Ishikawa (cell line): ENCODE results near the gene PDE6A.

ENCODE experiments used
- RAD21 ChIP-seq: IDR thresholded peaks from 2 replicates; pipeline ENCODE4 v1.6.1; 2012; ENCODE audit warnings: low read depth
- TCF12 ChIP-seq: IDR thresholded peaks from 2 replicates; pipeline ENCODE4 v1.6.1; 2012; ENCODE audit warnings: low read depth

- TF ChIP-seq RAD21, result peak; percentile 92
- TF ChIP-seq TCF12, result no peak
These were observed 106.8 kb downstream of the PDE6A start for GRCh38 chr5:149837680-149838269.
